Fibroblast of the conjunctiva (primary cell): Measurements from ENCODE around the gene DDX25.
"Not testable (repeated sequence)": the region's sequence is repeated elsewhere in the genome, so short reads cannot be mapped to it uniquely, and the experiment has no call there.

Source experiments
- DNase-seq: peaks from one replicate; pipeline ENCODE4 v3.0.0-alpha.2; 2010; ENCODE audit warnings: low read depth

DDX25 gene

DNA sequence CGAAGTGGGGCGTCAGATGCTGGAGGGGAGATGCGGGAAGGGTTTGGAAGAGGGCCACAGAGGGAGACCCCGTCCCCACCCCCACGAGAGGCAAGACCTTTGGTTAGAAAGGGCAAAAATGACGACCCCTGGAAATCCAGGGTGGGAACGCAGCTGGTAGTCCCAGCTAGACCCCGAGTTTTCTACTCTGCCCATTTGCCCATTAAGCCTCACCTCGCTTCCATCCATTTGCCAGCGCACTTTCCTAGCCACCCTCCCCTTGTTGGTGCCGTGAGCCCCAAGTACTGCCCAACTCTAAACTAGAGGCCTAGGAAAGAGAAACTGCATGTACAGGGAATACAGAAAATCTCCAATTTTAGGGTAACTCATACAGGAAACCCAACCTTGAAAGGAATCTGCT is 370 bp downstream of the DDX25 start:
- DNase-seq: no peak

GRCh38 chr11:125910226-125910849 is 6.0 kb downstream of the DDX25 start:
- DNase-seq: no peak

- not testable (repeated sequence) for DNase-seq
Observed at GRCh38 chr11:125914601-125915000, 10.3 kb downstream of the DDX25 start.

DNA sequence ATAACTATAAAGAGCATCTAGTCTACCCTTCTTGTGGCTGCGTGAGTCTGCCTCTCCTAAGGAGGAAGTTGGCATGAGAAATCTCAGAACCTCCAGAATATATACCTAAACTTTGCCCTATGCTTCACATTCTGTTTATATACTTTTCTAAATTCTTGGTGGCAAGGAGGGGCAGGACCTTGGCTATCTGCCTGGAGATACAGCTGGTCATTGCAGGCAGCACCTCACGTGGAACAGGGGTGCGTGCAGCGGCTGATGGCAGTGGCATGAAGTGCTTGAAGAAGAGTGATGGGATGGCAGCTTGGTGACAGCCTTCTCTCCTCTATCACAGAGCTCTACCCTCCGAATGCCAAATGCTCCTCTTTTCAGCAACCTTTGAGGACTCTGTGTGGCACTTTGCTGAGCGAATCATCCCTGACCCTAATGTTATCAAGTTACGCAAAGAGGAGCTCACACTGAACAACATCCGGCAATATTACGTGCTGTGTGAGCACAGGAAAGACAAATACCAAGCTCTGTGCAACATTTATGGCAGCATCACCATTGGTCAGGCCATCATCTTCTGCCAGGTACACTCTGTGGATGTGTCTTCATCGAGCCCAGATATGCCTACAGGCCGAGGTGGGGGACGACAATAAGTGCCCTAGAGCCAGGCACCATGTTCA is 12.5 kb downstream of the DDX25 start:
- no peak for DNase-seq

DNA sequence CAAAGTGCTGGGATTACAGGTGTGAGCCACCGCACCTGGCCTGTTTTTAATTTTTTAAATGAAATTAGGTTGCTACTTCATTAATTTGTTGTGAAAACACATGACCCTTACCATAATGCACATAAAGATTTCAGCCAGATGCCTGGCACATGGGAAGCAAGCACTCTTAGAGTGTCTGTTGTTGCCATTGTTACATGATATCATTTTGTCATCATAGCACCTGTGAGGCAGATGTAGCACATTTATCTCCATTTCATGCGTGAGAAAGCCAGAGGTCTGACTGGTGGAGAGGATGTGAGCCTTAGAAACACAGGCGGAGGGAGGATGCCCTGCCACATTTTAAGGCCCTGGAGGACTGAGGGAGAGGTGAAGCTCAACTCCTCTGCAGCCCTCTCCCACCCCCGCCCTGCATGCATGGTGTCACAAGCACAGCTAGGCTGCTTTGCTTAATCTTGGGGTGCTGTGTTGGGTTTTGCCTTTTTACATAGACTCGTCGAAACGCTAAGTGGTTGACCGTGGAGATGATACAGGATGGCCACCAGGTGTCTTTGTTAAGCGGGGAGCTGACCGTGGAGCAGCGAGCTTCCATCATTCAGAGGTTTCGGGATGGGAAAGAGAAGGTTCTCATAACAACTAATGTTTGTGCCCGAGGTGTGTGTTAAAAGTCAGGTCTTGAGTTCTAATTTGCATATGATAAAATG is 14.0 kb downstream of the DDX25 start:
- DNase-seq: no peak

GRCh38 chr11:125921042-125921441 is 16.7 kb downstream of the DDX25 start:
- no peak for DNase-seq

- DNase-seq: no peak
Observed at GRCh38 chr11:125922156-125922555, 17.8 kb downstream of the DDX25 start.

GRCh38 chr11:125923012-125923579 is 18.8 kb downstream of the DDX25 start:
- peak; percentile 64 for DNase-seq

- DNase-seq: no peak
Observed at GRCh38 chr11:125923633-125924032, 19.3 kb downstream of the DDX25 start.

DNA sequence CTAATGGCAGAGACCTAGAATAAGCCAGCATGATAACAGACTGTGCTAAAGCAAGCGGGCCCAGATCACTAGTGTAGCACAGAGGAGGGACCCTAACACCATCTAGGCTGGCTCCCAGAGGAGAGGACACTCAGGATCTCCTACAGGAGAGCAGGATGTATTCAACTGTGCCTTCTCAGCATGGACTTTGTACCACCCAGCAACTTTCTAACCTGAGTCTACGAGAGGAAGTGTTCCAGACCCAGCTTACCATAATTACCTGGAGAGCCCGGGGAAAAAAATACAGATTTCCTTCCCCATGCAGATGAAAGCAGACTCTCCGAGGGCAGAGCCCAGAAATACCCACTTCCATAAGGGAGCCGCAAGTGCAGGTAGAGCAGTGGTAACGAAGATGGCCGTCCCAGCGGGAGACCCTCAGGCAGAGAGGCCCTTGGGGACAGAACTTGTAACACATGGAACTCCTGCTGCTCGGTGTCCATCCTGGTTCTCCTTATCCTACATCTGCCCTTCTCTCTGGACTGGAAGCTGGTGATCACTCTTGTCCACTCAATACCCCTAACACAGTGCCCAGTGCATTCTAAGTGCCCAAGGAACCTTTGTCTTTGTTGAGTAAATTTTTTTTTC is 20.2 kb downstream of the DDX25 start:
- DNase-seq: no peak

DNA sequence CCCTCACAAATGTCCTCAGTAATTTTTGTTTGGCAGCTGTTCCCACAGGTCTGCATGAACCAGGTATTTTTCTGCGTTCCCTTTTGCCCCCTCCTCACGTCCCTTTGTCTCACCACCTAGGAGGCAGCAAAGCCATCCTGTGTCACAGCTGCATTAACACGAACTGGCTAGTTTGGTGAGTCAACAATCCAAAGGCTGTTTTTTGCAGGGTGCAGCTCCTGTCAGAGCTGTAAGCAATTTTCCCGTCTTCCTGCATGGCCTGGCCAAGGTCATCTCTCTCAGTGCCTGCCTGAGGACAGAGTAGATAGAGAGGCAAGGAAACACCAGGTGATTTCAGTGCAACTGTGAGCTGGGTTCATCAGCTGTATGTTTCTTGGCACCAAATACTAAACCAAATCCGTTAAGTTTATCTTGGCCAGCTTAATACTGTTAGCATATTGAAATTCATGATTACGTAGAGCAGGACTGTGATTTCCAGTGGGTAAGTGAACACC is 21.0 kb downstream of the DDX25 start:
- DNase-seq: no peak

DNA sequence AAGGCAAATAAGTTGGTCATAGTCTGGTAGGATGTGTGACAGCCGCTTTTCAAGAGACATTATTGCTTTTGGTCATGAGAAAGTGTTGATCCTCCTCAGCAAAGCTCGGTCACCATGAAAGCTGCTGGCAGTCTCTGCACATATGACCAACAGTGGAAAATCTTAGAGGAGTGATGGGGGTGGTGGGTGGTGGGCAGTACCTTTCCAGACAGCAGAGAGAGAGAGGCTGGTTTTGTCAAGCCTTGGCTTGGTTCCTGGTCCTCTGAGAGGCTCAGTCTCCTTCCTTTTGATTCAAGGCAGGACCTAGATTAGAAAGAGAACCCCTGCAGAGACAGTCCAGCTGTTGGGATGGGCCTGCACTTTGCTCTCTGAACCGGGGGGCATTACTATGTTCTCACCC is 21.5 kb downstream of the DDX25 start:
- DNase-seq: no peak

DNA sequence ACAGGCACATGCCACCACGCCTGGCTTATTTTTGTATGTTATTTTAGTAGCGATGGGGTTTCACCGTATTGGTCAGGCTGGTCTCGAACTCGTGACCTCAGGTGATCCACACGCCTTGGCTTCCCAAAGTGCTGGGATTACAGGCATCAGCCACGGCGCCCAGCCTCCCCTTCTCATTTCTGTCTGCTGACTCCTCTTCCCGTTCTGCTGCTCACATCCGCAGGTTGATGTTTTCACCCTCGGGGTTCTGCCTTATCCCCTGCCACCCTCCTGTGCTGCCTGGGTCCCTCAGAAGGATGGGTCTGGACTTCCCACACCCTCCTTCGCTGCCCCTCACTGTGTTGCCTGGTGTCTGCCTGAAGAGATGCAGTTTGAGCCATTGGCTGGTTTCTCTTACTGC is 22.4 kb downstream of the DDX25 start:
- DNase-seq: no peak

- no peak for DNase-seq
Observed at GRCh38 chr11:125929445-125930075, 25.3 kb downstream of the DDX25 start.

- no peak for DNase-seq
Observed at GRCh38 chr11:125930076-125930450, 25.8 kb downstream of the DDX25 start.

DNA sequence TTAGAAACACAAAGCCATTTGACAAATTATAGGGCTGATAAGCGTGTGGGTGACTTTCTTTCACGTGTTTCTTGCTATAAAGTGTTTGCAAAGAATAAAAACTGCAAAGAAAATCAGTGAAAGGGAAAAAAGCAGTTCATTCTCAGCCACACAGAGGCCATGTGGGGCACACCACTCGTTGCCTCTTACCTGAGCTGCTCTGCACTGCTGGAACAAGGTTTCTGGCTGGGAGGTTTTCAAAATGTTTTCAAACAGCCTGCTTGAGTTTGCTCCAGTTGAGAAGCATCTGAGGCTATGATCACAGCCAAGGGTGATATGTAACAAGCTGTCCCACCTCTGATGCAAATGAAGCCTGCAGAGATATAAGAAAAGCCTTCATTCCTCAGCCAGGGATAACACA is 26.8 kb downstream of the DDX25 start:
- DNase-seq: no peak

GRCh38 chr11:125931668-125932067 is 27.4 kb downstream of the DDX25 start:
- no peak for DNase-seq

DNA sequence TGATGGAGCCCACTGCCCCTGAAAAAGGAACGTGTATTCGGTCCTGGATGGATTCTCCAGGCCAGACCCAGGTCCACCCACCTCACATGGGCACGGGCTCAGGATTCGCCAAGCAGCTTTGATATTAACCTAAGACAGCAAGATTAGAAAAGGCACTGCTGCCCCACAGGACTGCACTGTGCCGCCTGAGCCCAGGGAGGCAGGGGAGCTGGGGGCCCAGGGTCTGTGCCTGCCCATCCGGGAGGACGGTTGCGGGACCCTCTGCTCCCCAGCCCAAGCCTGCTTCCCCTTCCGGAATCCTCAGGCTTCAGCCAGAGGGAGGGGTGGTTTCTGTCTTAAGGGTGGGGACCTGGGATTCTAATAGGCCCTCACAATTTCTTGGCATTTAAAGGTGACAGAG is 28.0 kb downstream of the DDX25 start:
- no peak for DNase-seq

DNA sequence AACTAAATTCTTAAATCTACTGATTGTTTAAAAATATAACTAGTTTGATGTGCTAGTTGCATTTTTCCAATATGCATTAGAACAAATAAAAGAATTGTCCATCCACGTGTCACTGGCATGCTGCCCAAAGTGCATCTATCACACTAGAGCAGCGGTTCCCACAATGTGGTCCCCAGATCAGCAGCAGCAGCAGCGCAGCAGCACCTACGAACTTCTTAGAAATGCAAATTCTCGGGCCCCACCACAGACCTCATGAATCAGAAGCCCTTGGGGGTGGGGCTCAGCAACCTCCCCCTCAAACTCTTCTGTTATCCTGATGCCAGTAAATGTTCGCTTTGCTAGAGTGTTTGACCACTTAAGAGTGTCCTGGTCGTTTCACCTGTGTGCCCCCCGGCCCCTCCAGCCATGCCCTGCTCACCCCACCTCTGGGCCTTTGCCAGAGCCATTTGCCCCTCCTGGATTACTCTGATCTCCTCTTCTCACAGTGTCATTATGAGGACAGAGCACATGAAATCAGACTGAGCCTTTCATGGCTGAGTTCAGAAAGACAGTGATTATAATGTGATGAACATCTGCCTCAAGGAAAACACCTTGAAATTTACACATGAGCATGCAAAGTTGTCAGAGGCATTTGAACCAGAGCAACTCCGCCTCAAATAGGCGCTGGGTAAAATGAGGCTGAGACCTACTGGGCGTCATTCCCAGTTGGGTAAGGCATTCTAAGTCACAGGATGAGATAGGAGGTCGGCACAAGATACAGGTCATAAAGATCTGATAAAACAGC is 28.9 kb downstream of the DDX25 start:
- no peak for DNase-seq

- DNase-seq: no peak
Observed at GRCh38 chr11:125934473-125934872, 30.2 kb downstream of the DDX25 start.

GRCh38 chr11:125935056-125935455 is 30.7 kb downstream of the DDX25 start:
- no peak for DNase-seq
